GM23338 (cell line): ENCODE data around the gene SZRD1. TPM values are rescaled to one million over a fixed set of nuclear protein-coding genes. Genes with fewer than 3 reads are reported as not detected.

Experiments
- CREB1 ChIP-seq: fragments of 250-450 bp; sonication (Bioruptor Pico); IDR thresholded peaks from 2 replicates; pipeline ENCODE4 v1.5.0; 2020; ENCODE audit warnings: low read depth, mild to moderate bottlenecking, moderate library complexity
- EZH2 ChIP-seq: fragments of 200-600 bp; sonication (generic); IDR thresholded peaks from one replicate; pipeline ENCODE4 v1.8.0; 2017; ENCODE audit warnings: antibody characterized with exemption, mild to moderate bottlenecking, low read depth; ENCODE audit not compliant: unreplicated experiment
- polyA plus RNA-seq: library from polyadenylated mRNA; unstranded; fragments of >200 nt; fragmentation: Nextera tagmentation; extraction: Ambion mirVana; gene quantifications from 2 replicates; pipeline ENCODE4 v1.2.1, GENCODE V29; 2016
- total RNA-seq: library from RNA; depleted of rRNA; stranded (reverse); fragments of >200 nt; shearing (Covaris generic); gene quantifications from 2 replicates; pipeline ENCODE4 v1.2.3, GENCODE V29; 2014
- TF ChIP-seq, protein P1 (sequence below): fragments of 250-450 bp; sonication (Bioruptor Pico); IDR thresholded peaks from 2 replicates; pipeline ENCODE4 v1.5.0; 2020; ENCODE audit warnings: mild to moderate bottlenecking, moderate library complexity
- TF ChIP-seq, protein P2 (sequence below): IDR thresholded peaks from 2 replicates; pipeline ENCODE4 v1.6.1; 2016; ENCODE audit warnings: antibody characterized with exemption

Gene SZRD1
- total and polyA plus RNA-seq, 2 experiments from 2014 or later: 32.5 to 70.9 TPM

DNA sequence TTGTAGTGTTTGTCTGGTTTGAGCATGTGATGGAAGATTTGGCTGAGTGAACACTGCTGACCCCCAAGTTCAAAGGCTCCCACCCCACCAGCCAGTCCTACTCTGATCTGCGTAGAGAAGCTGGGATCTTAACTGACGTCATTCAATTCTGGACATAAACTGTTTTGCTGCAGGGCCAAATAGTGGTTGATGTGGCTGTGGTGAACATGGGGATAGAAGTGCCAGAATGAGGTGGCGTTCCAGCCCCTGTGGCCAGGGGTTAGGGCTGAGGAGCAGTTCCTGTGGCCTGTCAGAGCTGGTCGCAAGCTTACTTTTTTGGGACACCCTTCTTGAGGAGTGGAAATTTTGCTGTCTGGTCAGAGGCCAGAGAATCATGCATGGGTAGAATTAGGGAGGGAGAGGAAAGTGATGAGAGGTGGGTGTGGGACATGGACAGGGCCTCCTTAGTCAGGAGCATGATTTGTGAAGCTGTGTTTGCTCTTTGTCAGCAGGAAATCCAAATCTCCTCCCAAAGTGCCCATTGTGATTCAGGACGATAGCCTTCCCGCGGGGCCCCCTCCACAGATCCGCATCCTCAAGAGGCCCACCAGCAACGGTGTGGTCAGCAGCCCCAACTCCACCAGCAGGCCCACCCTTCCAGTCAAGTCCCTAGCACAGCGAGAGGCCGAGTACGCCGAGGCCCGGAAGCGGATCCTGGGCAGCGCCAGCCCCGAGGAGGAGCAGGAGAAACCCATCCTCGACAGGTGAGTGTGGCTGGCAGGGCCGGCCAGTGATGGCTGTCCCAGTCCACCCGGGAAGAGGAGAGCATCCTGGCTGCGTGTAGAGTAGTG is 25.9 kb downstream of the SZRD1 start (continued):
- TF ChIP-seq, protein P1, sequence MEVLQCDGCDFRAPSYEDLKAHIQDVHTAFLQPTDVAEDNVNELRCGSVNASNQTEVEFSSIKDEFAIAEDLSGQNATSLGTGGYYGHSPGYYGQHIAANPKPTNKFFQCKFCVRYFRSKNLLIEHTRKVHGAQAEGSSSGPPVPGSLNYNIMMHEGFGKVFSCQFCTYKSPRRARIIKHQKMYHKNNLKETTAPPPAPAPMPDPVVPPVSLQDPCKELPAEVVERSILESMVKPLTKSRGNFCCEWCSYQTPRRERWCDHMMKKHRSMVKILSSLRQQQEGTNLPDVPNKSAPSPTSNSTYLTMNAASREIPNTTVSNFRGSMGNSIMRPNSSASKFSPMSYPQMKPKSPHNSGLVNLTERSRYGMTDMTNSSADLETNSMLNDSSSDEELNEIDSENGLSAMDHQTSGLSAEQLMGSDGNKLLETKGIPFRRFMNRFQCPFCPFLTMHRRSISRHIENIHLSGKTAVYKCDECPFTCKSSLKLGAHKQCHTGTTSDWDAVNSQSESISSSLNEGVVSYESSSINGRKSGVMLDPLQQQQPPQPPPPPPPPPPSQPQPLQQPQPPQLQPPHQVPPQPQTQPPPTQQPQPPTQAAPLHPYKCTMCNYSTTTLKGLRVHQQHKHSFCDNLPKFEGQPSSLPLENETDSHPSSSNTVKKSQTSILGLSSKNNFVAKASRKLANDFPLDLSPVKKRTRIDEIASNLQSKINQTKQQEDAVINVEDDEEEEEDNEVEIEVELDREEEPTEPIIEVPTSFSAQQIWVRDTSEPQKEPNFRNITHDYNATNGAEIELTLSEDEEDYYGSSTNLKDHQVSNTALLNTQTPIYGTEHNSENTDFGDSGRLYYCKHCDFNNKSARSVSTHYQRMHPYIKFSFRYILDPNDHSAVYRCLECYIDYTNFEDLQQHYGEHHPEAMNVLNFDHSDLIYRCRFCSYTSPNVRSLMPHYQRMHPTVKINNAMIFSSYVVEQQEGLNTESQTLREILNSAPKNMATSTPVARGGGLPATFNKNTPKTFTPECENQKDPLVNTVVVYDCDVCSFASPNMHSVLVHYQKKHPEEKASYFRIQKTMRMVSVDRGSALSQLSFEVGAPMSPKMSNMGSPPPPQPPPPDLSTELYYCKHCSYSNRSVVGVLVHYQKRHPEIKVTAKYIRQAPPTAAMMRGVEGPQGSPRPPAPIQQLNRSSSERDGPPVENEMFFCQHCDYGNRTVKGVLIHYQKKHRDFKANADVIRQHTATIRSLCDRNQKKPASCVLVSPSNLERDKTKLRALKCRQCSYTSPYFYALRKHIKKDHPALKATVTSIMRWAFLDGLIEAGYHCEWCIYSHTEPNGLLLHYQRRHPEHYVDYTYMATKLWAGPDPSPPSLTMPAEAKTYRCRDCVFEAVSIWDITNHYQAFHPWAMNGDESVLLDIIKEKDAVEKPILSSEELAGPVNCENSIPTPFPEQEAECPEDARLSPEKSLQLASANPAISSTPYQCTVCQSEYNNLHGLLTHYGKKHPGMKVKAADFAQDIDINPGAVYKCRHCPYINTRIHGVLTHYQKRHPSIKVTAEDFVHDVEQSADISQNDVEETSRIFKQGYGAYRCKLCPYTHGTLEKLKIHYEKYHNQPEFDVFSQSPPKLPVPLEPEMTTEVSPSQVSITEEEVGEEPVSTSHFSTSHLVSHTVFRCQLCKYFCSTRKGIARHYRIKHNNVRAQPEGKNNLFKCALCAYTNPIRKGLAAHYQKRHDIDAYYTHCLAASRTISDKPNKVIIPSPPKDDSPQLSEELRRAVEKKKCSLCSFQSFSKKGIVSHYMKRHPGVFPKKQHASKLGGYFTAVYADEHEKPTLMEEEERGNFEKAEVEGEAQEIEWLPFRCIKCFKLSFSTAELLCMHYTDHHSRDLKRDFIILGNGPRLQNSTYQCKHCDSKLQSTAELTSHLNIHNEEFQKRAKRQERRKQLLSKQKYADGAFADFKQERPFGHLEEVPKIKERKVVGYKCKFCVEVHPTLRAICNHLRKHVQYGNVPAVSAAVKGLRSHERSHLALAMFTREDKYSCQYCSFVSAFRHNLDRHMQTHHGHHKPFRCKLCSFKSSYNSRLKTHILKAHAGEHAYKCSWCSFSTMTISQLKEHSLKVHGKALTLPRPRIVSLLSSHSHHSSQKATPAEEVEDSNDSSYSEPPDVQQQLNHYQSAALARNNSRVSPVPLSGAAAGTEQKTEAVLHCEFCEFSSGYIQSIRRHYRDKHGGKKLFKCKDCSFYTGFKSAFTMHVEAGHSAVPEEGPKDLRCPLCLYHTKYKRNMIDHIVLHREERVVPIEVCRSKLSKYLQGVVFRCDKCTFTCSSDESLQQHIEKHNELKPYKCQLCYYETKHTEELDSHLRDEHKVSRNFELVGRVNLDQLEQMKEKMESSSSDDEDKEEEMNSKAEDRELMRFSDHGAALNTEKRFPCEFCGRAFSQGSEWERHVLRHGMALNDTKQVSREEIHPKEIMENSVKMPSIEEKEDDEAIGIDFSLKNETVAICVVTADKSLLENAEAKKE (CRISPR knock-in tag): no peak
- no peak for TF ChIP-seq EZH2
- TF ChIP-seq, protein P2, sequence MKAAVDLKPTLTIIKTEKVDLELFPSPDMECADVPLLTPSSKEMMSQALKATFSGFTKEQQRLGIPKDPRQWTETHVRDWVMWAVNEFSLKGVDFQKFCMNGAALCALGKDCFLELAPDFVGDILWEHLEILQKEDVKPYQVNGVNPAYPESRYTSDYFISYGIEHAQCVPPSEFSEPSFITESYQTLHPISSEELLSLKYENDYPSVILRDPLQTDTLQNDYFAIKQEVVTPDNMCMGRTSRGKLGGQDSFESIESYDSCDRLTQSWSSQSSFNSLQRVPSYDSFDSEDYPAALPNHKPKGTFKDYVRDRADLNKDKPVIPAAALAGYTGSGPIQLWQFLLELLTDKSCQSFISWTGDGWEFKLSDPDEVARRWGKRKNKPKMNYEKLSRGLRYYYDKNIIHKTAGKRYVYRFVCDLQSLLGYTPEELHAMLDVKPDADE: no peak
- no peak for TF ChIP-seq CREB1 (CRISPR knock-in tag)
